H1 (cell line): Measurements from ENCODE around the gene IRAG1. TPM values are rescaled to one million over a fixed set of nuclear protein-coding genes. Genes with fewer than 3 reads are reported as not detected.
A peak's percentile ranks its signal among the peaks of the same experiment; 100 is the strongest.

Source experiments
- ATF3 ChIP-seq: IDR thresholded peaks from 2 replicates; pipeline ENCODE4 v1.6.1; 2011; ENCODE audit warnings: low read depth, mild to moderate bottlenecking, low read length; ENCODE audit not compliant: insufficient read depth
- CREB1 ChIP-seq: IDR thresholded peaks from 2 replicates; pipeline ENCODE4 v1.6.1; 2012; ENCODE audit warnings: inconsistent platforms
- PHF8 ChIP-seq: fragments of 200-600 bp; sonication (generic); conservative IDR thresholded peaks from 2 replicates; pipeline ENCODE4 v1.7.1; 2012; ENCODE audit warnings: low read depth, mild to moderate bottlenecking, inconsistent platforms, low read length, moderate library complexity
- SIN3A ChIP-seq, 2 experiments: IDR thresholded peaks in 1 of 2; conservative IDR thresholded peaks in 1 of 2; 2 replicates each; pipeline ENCODE4 v1.6.1; 2011 to 2012; ENCODE audit warnings: low read length in 2 of 2, improper control_type of control experiment in 1 of 2, low read depth in 1 of 2, mild to moderate bottlenecking in 1 of 2
- TAF1 ChIP-seq: IDR thresholded peaks from 2 replicates; pipeline ENCODE4 v1.6.1; 2011; ENCODE audit warnings: mild to moderate bottlenecking, low read depth, low read length
- TAF7 ChIP-seq: optimal IDR thresholded peaks from 2 replicates; pipeline ENCODE3; 2011; ENCODE audit warnings: low read depth, mild to moderate bottlenecking, inconsistent platforms, low read length, moderate library complexity, borderline replicate concordance
- TEAD4 ChIP-seq: IDR thresholded peaks from 2 replicates; pipeline ENCODE4 v1.6.1; 2012; ENCODE audit warnings: low read depth, low read length, inconsistent platforms, mixed read lengths
- USF2 ChIP-seq: IDR thresholded peaks from 2 replicates; pipeline ENCODE4 v1.6.1; 2011; ENCODE audit warnings: low read length, improper control_type of control experiment
- polyA plus RNA-seq, 7 experiments: library from polyadenylated mRNA; depleted of rRNA in 3 of 7; stranded (reverse) in 5 of 7; unstranded in 2 of 7; fragments of >200 nt in 5 of 7; fragments of 200-250 nt in 2 of 7; gene quantifications; 1 replicate in 5 of 7; 2 replicates in 1 of 7; 4 replicates in 1 of 7; pipeline versions ENCODE4 v1.2.1 to v1.2.3, GENCODE V29; 2011 to 2013; ENCODE audit warnings: missing spikeins in 2 of 7, mixed read lengths in 2 of 7
- total RNA-seq: library from RNA; stranded (reverse); fragmentation: NEBNext Ultra II Directional; extraction: Animal tissue kit (Norgen Biotek cat#: 25700); gene quantifications from 2 replicates; pipeline ENCODE4 v1.2.1, GENCODE V29; 2021
- TF ChIP-seq, protein P1 (sequence below): IDR thresholded peaks from 2 replicates; pipeline ENCODE4 v1.6.1; 2012; ENCODE audit warnings: inconsistent platforms

IRAG1 gene
- total and polyA plus RNA-seq, 2 of the 8 experiments (the other 6 are each of a cell fraction or from before 2014, with no cell fraction given): 1.8 to 2.7 TPM

DNA sequence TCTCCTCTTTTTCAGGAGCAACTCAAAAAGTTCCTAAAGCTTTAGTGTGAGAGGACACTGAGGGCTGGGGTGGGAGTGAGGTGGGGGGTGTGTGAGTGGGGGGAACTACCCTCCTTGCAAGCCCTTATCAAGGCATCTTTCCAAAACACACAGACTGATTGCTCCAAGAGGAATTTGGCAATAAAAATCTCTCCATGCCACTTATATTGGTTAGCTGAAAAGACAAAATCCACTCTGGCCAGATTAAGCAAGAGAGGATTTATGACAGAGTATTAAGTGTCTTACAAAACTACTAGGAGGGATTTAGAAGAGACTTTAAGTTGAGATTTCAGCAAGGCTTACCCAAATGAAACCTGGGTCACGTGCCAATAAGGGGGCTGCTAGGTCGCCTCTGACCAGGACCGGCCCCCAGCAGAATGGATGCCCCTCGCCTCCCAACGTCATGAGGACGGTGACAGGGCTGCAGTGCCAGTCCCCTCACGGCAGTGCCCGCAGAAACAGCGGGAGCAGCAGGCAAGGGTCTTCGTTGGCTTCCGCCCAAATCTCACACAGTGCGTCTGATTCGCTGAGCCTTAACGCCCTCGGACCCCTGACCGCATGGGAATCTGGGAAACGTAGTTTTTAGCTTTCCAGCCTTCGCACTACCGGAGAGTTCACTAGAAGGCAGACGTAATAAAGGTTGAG lies 35.4 kb upstream of the IRAG1 start (continued):
- TF ChIP-seq, protein P1, sequence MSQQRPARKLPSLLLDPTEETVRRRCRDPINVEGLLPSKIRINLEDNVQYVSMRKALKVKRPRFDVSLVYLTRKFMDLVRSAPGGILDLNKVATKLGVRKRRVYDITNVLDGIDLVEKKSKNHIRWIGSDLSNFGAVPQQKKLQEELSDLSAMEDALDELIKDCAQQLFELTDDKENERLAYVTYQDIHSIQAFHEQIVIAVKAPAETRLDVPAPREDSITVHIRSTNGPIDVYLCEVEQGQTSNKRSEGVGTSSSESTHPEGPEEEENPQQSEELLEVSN: peak; percentile 87
- TF ChIP-seq TEAD4: no peak
- TF ChIP-seq PHF8: peak; percentile 49; the same call in 1 of the 2 replicates
- TF ChIP-seq ATF3: 0 out of 2 replicates have a peak, but pooled peaks have one; percentile 2
- TF ChIP-seq SIN3A (conservative IDR thresholded peaks at IDR 0.05 in 1 of 2, IDR thresholded peaks at IDR 0.05 in 1 of 2; ENCODE audit: low read depth in 1 of 2, low read length in 2 of 2): peak in 1 of 2 experiments; percentile 68; a peak in 1 of 4 replicates
- TF ChIP-seq CREB1: peak; percentile 43; the same call in 1 of the 2 replicates
- TF ChIP-seq TAF7: peak; percentile 43
- TF ChIP-seq TAF1: peak; percentile 40; the same call in 1 of the 2 replicates
- TF ChIP-seq USF2: peak; percentile 70
